ENCODE data around the gene MMP24. TPM values are rescaled to one million over a fixed set of nuclear protein-coding genes. Genes with fewer than 3 reads are reported as not detected.

The MMP24 gene
- total and polyA plus RNA-seq, 2 of the 13 experiments (the other 11 are each of a cell fraction or from before 2014, with no cell fraction given), result 0.29 to 0.35 TPM

GRCh38 chr20:35294293-35294685, 67.8 kb downstream of the MMP24 start (continued):
- TF ChIP-seq MAX (IDR thresholded peaks at IDR 0.05) (no peak; the same call in 1 of the 2 replicates), ZNF577 (CRISPR knock-in tag; IDR thresholded peaks at IDR 0.05; ENCODE audit: borderline replicate concordance, low read depth) (no peak), ZNF292 (CRISPR knock-in tag; IDR thresholded peaks at IDR 0.05; ENCODE audit: borderline replicate concordance, low read depth) (0 out of 2 replicates have a peak, but pooled peaks have one; percentile 10), SP2 (CRISPR knock-in tag; IDR thresholded peaks at IDR 0.05) (0 out of 2 replicates have a peak, but pooled peaks have one; percentile 3), ZNF839 (CRISPR knock-in tag; IDR thresholded peaks at IDR 0.05; ENCODE audit: borderline replicate concordance) (no peak), AHDC1 (CRISPR knock-in tag; IDR thresholded peaks at IDR 0.05; ENCODE audit: borderline replicate concordance) (no peak), MXI1 (IDR thresholded peaks at IDR 0.05; ENCODE audit: borderline replicate concordance, low read depth, low read length) (no peak), TRAFD1 (CRISPR knock-in tag; IDR thresholded peaks at IDR 0.05; ENCODE audit: borderline replicate concordance) (no peak), KDM5A (IDR thresholded peaks at IDR 0.05; ENCODE audit: borderline replicate concordance, low read length) (no peak), ZNF687 (CRISPR knock-in tag; IDR thresholded peaks at IDR 0.05) (no peak), NFE2L1 (CRISPR knock-in tag; IDR thresholded peaks at IDR 0.05; ENCODE audit: borderline replicate concordance) (peak; percentile 5; the same call in 1 of the 2 replicates), ZNF274 (CRISPR knock-in tag; IDR thresholded peaks at IDR 0.05) (no peak), SOX13 (IDR thresholded peaks at IDR 0.05) (no peak), SOX13 (CRISPR knock-in tag; conservative IDR thresholded peaks at IDR 0.05 in 1 of 2, IDR thresholded peaks at IDR 0.05 in 1 of 2) (no peak), SP1 (IDR thresholded peaks at IDR 0.05) (no peak), SP1 (CRISPR knock-in tag; IDR thresholded peaks at IDR 0.05) (no peak)

Data from HepG2 (cell line).